SKM-1 (cell line): Measurements from ENCODE around the gene FAM237B.

Source experiments
- DNase-seq: peaks from one replicate; lab custom pipeline; 2025; ENCODE audit not compliant: unreplicated experiment; lab: John Stamatoyannopoulos, UW

Gene FAM237B

GRCh38 chr7:90298145-90299038 lies 22.7 kb downstream of the FAM237B start:
- DNase-seq = peak; percentile 28

- no peak for DNase-seq
Measured at GRCh38 chr7:90290244-90291113, 30.6 kb downstream of the FAM237B start.

GRCh38 chr7:90288154-90288553 lies 33.0 kb downstream of the FAM237B start:
- DNase-seq = no peak

DNA sequence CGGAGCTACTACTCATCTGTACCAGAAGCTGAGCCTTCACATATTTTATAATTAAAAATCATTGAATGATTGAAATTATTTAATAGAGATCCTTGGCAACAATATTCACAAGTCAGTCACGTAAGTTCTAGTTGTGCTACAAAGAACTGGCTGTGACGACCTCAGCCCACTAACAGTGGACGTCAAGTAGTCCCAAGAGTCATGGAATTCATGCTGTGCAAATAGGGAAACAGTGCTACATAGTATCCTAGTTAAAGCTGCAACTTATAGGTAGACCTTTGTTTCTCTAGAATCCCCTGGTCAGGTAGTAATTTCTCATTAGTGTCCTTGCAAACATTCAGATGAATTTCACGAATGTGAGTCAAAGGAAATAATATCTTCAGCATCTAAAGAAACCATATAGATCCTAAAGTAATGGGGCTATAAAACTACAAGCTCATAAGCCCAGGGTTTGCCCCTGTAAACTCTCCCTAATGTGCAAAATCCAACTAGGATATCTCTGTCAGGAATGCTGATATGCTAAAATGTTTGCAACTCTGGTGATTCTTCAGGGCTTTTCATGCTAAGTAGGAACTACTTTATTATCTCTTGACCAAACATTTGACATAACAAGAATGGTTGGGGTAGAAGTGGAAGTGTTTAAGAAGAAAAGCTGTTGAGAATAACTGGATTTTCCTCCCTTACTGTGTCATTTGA lies 44.9 kb downstream of the FAM237B start:
- no peak for DNase-seq

DNA sequence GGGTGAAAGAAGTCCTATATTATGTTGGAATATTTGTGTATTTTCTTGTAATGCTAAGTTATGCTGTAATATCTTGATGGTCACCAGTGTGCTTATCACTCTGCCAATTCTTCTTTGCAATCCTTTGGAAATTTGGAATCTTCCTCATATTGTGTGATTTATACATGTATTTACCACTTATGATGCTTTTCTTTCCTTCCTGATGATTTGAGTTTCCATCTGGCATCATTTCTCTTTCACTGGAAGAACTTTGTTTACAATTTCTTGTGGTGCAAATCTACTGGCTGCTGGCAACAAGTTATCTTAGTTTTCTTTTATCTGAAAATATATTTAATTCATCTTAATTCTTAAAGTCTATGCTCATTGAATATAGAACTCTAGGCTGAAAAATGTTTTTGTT lies 46.9 kb downstream of the FAM237B start:
- DNase-seq = no peak

DNA sequence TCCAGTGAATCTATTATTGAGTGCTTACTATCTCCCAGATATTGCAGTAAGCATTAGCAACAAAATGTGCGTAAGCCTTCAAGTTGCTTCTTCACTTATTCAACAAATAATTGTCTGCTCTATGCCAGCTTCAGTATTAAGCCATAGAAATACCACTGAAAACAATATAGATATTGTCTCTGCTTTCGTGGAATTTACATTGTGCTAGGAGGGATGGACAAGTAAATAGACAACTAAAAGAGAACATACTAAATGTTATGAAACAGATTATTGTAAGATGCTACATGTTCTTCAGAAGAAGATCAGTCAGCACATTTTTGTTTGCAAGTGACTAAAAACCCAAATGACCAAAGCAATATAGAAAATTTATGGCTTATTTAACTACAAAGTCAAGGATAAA lies 48.9 kb downstream of the FAM237B start:
- no peak for DNase-seq

- no peak for DNase-seq
Measured at GRCh38 chr7:90271753-90272152, 49.4 kb downstream of the FAM237B start.

DNA sequence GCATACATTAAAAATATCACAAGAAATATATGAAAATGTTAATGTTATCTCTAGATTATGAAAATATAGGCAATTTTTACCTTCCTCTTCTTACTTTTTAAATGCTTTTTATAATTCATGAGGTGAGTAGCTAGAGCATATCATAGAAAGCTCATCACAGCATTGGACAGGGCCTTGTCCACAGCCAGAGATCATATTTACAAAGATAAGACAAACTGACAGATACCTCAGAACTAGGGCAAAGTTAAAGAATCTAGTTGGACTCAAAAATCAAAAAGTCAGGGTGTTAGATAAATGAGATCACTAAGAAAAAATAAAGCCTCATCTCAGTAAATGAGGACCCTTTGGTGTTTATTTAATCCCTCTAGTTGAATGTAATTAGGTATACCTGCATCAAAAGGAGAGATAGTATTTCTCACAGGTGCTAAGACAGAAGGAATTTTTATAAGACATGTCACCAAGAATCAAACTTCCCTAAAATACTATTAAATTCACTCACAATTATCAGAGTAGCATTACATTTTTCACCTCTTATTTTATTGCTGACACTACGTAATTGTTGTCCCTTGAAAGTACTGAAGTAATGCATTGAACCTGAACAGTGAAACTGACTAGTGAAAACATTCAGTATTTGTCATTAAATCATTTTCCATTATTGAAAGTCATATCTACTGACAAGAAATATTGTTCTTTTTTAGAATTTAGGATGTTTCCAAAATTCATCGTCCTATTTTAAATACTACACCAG lies 50.5 kb downstream of the FAM237B start:
- DNase-seq = no peak

DNA sequence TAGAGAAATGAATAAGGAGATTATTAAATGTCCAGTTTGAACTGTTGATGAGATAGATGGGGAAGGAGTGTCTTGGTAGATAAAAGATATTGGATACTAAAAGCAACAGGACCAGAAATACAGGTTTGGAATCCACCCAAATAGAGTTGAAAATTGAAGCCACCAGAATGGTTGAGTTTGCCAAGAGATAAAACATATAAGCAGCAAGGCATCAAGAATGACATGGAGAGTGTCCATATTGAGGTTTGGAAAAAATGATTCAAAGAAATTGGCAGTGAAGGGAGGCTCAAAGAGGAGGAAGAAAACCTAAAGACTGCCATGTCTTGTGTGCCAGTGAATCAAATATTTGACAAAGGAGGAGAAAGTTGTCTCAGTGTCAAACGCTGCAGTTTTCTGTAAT lies 51.9 kb downstream of the FAM237B start:
- no peak for DNase-seq

DNA sequence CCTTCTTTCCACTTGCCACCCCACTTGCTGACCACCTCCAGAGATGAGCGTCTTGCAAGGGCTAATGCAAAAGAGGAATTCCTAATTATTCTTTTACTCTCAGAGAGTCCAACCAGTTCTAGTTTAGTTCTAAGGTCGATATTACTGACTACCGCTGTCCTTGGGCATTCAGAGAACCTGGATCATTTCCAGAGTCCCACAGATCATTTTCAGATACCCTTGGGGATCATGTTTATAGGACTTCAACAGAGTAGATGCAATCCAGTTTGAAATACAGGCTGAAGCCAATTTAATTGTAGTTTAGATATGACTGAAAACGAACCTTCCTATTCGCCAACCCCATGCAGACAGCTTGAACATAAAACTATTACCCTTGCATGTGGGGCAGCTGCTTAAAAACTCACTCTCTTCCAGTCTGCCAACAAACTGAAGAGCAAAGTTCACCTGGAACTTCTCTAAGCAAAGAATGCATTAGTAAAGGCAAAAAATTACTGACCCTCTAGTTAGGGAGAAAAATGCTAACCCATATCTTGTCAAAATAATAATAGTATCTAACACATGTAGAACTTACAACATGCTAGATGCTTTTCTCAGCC lies 53.7 kb downstream of the FAM237B start:
- DNase-seq = no peak

DNA sequence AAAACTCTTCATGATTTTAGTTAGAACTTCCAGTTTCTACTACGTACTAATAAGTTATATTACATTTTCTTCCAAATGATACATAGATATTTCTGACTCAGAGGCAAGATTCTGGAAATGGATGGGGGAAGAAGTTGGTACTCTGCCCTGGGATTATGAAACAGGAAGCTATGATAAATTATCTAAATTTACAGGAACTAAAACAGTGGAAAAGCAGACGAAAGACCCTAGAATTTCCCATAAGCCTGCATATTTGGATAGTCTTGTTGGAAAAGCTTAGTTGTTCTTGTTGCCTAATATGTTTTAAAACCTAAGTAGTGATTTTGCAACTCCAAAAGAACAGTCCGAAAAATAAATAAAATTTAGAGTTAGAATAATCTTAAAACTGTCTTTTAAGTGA lies 54.3 kb downstream of the FAM237B start:
- DNase-seq = no peak
